Hepatocyte (in vitro differentiated cells): Measurements from ENCODE around the gene ATP6V1G3. TPM values are rescaled to one million over a fixed set of nuclear protein-coding genes. Genes with fewer than 3 reads are reported as not detected.

ENCODE experiments used
- DNase-seq: peaks from one replicate; pipeline ENCODE4 v3.0.0-alpha.2; 2016; ENCODE audit warnings: low spot score
- H2AFZ ChIP-seq: fragments of 200-600 bp; sonication (generic); 2 replicates; pipeline ENCODE4 v1.6.0; 2016; ENCODE audit warnings: antibody characterized with exemption, mild to moderate bottlenecking
- H3K27ac ChIP-seq: fragments of 200-600 bp; sonication (generic); 2 replicates; pipeline ENCODE4 v1.5.1; 2016; ENCODE audit warnings: mild to moderate bottlenecking
- H3K27me3 ChIP-seq: fragments of 200-600 bp; sonication (generic); 2 replicates; pipeline ENCODE4 v1.6.1; 2016
- H3K36me3 ChIP-seq: fragments of 200-600 bp; sonication (generic); replicated peaks from 2 replicates; pipeline ENCODE4 v1.5.1; 2016; ENCODE audit warnings: low read depth; ENCODE audit not compliant: insufficient read depth
- H3K4me1 ChIP-seq: fragments of 200-600 bp; sonication (generic); 2 replicates; pipeline ENCODE4 v1.5.1; 2016; ENCODE audit warnings: mild to moderate bottlenecking, moderate library complexity; ENCODE audit not compliant: insufficient read depth
- H3K4me2 ChIP-seq: fragments of 200-600 bp; sonication (generic); 2 replicates; pipeline ENCODE4 v1.6.0; 2016
- H3K4me3 ChIP-seq: fragments of 200-600 bp; sonication (generic); 2 replicates; pipeline ENCODE4 v1.5.1; 2016; ENCODE audit warnings: mild to moderate bottlenecking
- H3K79me2 ChIP-seq: fragments of 200-600 bp; sonication (generic); 2 replicates; pipeline ENCODE4 v1.6.0; 2017; ENCODE audit warnings: mild to moderate bottlenecking
- H3K9me2 ChIP-seq: fragments of 200-600 bp; sonication (generic); replicated peaks from 2 replicates; pipeline ENCODE4 v1.6.0; 2017; ENCODE audit warnings: mild to moderate bottlenecking; ENCODE audit not compliant: insufficient read depth
- H3K9me3 ChIP-seq: fragments of 200-600 bp; sonication (generic); 2 replicates; pipeline ENCODE4 v1.5.1; 2016; ENCODE audit warnings: low read depth, mild to moderate bottlenecking
- H4K20me1 ChIP-seq: fragments of 200-600 bp; sonication (generic); 2 replicates; pipeline ENCODE4 v1.6.0; 2016; ENCODE audit warnings: mild to moderate bottlenecking; ENCODE audit not compliant: insufficient read depth, poor library complexity, severe bottlenecking
- EZH2 ChIP-seq: fragments of 200-600 bp; sonication (generic); IDR thresholded peaks from 2 replicates; pipeline ENCODE4 v1.6.1; 2016; ENCODE audit warnings: antibody characterized with exemption, mild to moderate bottlenecking, borderline replicate concordance
- EZH2phosphoT487 ChIP-seq: fragments of 200-600 bp; sonication (generic); IDR thresholded peaks from one replicate; pipeline ENCODE4 v1.6.1; 2018; ENCODE audit warnings: antibody characterized with exemption, mild to moderate bottlenecking, low read depth, moderate library complexity; ENCODE audit not compliant: unreplicated experiment, severe bottlenecking
- WGBS: methylation state at CpG from one replicate; pipeline ENCODE4 v1.1.6; 2016; ENCODE audit warnings: low lambda C conversion rate; ENCODE audit errors: missing lambda C conversion rate; 5-methylcytosine and 5-hydroxymethylcytosine counted together
- polyA plus RNA-seq: library from polyadenylated mRNA; unstranded; fragments of >200 nt; fragmentation: Nextera tagmentation; extraction: Ambion mirVana; gene quantifications from 2 replicates; pipeline ENCODE4 v1.2.1, GENCODE V29; 2016
- total RNA-seq: library from RNA; depleted of rRNA; stranded (reverse); fragments of >200 nt; gene quantifications from 2 replicates; pipeline ENCODE4 v1.2.3, GENCODE V29; 2014
- TF ChIP-seq, protein P1 (sequence below): fragments of 200-600 bp; sonication (generic); IDR thresholded peaks from 2 replicates; pipeline ENCODE4 v1.5.1; 2016; ENCODE audit warnings: antibody characterized with exemption, mild to moderate bottlenecking; ENCODE audit not compliant: poor library complexity

The ATP6V1G3 gene
- total and polyA plus RNA-seq, 2 experiments from 2014 or later = not detected

DNA sequence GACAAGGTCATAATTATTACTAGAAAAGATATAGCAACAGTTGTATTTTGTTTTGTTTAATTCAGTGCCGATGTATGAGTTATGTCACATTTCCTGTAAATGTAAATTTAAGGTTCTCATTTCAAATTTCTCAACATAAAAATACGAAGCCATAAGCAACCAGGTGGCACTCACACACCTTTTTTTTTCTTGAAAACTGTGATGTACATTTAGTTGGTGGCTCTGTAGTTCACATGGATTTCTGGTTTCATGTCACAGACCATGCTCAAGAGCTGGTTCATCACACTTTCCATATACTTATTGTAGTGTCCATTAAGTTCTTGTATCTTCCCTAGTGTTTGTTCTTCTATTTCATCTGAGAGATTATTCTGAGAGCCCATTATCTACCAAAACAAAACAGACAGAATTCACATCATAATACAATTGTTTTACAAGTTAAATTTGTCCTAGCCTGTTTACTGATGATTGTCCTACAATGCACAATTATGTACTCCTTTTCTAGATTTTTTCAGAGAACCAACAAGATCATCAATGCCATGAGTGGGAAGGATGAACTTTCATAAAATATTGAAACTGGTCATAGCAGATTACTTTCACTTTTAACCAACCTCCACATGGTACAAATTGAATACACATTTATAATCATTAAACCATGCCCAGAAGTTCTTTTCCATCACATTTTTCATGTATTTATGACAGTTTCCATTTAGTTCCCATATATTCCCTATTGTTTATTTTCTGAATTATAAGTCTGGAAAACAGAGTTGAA, 17.1 kb downstream of the ATP6V1G3 start:
- Histone ChIP-seq H3K79me2 (no peaks in the 10 kb centered on the region), H3K36me3 (no peaks in the 10 kb centered on the region), H2AFZ (no peak overlapping the region), H3K9me2 (no peaks in the 10 kb centered on the region), H4K20me1 (no peaks in the 10 kb centered on the region), H3K4me2 (no peak overlapping the region), H3K27ac (no peak overlapping the region), H3K4me3 (no peak overlapping the region), H3K4me1 (no peaks in the 10 kb centered on the region), H3K27me3 (no peaks in the 10 kb centered on the region), H3K9me3 (no peaks in the 10 kb centered on the region)
- TF ChIP-seq, protein P1, sequence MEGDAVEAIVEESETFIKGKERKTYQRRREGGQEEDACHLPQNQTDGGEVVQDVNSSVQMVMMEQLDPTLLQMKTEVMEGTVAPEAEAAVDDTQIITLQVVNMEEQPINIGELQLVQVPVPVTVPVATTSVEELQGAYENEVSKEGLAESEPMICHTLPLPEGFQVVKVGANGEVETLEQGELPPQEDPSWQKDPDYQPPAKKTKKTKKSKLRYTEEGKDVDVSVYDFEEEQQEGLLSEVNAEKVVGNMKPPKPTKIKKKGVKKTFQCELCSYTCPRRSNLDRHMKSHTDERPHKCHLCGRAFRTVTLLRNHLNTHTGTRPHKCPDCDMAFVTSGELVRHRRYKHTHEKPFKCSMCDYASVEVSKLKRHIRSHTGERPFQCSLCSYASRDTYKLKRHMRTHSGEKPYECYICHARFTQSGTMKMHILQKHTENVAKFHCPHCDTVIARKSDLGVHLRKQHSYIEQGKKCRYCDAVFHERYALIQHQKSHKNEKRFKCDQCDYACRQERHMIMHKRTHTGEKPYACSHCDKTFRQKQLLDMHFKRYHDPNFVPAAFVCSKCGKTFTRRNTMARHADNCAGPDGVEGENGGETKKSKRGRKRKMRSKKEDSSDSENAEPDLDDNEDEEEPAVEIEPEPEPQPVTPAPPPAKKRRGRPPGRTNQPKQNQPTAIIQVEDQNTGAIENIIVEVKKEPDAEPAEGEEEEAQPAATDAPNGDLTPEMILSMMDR = no peak
- TF ChIP-seq EZH2 (no peak), EZH2phosphoT487 (no peak)
- DNase-seq = no peak
- WGBS = 90% methylated on average over 2 of the region's 2 CpGs

DNA sequence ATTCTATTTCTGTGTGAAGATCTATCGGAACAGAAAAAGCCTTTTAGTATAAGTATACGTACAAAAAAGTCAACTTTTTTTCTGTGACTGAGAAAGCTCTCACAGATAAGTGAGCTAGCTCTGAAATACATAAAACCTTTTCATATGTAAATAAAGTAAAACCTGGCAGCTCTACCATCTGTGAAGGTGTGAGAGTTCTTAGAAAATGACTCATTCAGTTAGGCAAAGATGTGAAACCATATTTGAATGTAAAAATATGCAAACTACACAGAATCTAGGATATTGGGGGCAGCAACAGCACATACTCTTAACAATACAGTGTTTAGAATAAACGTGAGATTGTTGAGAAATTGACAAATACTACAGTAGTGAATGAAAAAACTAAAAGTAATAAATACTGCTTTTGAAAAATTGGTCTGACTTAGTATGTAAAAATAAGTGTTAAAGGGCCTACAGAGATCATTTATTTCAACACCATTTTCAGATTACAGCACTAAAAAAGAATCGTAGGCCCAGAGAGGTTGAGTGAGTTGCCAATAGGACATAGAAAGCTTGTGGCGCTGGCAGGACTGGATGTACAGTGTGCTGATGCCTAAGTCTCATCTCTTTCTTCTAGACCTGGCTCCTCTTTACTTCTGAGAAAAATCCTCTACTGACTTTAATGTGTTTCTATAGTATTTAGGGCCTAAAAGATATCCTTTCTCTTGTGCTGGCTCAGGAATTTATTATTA, 19.8 kb downstream of the ATP6V1G3 start:
- Histone ChIP-seq H4K20me1 (no peaks in the 10 kb centered on the region), H3K79me2 (no peaks in the 10 kb centered on the region), H3K4me1 (no peaks in the 10 kb centered on the region), H3K27me3 (no peaks in the 10 kb centered on the region), H2AFZ (no peak overlapping the region), H3K9me2 (no peaks in the 10 kb centered on the region), H3K9me3 (no peaks in the 10 kb centered on the region), H3K27ac (no peak overlapping the region), H3K4me2 (no peak overlapping the region), H3K36me3 (no peaks in the 10 kb centered on the region), H3K4me3 (no peak overlapping the region)
- 79% methylated on average over 5 of the region's 5 CpGs for WGBS
- TF ChIP-seq EZH2phosphoT487 = no peak
- TF ChIP-seq EZH2 = no peak
- TF ChIP-seq, protein P1 = no peak
- DNase-seq = no peak

DNA sequence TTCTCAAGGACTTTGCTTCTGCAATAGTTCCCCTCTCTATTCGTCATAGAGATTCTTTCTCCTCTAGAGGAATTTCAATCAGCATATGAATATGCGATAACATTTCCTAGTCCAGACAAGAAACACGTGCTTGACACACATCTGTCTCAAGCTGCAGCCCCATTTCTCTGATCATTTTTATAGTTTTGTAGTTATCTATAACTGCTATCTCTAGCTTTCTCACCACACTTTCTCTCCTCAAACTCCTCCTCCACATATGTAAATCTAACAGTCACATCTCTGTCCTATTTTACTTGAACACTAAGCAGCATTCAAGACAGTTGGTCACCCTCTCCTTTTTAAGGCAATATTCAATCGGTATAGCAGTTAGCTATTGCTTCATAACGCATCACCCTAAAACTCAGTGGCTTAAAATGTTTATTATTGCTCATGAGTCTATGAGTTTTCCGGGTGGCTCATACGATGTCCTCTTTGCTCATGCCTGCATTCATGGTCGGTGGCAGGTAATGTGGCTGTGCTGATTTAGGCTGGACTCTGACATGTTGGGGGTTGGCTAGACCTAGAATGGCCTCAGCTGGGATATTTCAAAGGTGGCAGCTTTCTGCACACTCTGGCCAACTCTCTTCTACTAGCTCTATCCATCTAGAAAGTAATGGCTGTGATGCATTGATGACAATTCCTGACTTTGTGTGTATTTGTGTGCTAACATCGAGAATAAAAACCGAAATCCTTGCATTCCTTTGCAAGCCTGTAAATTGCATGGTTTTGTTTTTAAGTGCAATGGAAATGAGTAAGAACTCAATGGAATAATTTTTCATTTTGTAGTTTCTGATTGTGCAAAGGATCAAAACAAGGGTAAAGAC, 20.6 kb downstream of the ATP6V1G3 start:
- WGBS = 87% methylated on average over 10 of the region's 10 CpGs
- DNase-seq = no peak
- Histone ChIP-seq H3K27me3 (no peaks in the 10 kb centered on the region), H3K9me3 (no peaks in the 10 kb centered on the region), H3K9me2 (no peaks in the 10 kb centered on the region), H3K36me3 (no peaks in the 10 kb centered on the region), H3K79me2 (no peaks in the 10 kb centered on the region), H3K27ac (no peak overlapping the region), H4K20me1 (no peaks in the 10 kb centered on the region), H3K4me3 (no peak overlapping the region), H3K4me2 (no peak overlapping the region), H2AFZ (no peak overlapping the region), H3K4me1 (no peaks in the 10 kb centered on the region)
- TF ChIP-seq EZH2 (no peak), EZH2phosphoT487 (no peak)
- TF ChIP-seq, protein P1 = no peak
